ENCODE measurements around the gene UNC79. TPM values are rescaled to one million over a fixed set of nuclear protein-coding genes. Genes with fewer than 3 reads are reported as not detected.

Gene UNC79
- total and polyA plus RNA-seq, 7 experiments from 2014 or later = 0.05 to 0.15 (median 0.08) TPM; not detected in 3

GRCh38 chr14:93643676-93644075 lies 212.9 kb downstream of the UNC79 start:
- Histone ChIP-seq H3K27me3 (ENCODE audit: control insufficient read depth in 2 of 2, insufficient read depth in 2 of 2, low read length in 2 of 2) (no peaks in the 10 kb centered on the region), H3K4me3 (ENCODE audit: low read length) (no peak overlapping the region), H3K4me1 (ENCODE audit: control insufficient read depth in 2 of 2, insufficient read depth in 2 of 2, low read length in 2 of 2) (no peaks in the 10 kb centered on the region), H3K36me3 (ENCODE audit: control insufficient read depth in 2 of 3, insufficient read depth in 3 of 3, low read length in 3 of 3) (no peaks in the 10 kb centered on the region), H3K9me3 (ENCODE audit: control insufficient read depth in 2 of 3, low read length in 3 of 3) (no peaks in the 10 kb centered on the region), H3K27ac (ENCODE audit: low read depth, low read length) (no peak overlapping the region)
- no peak for ATAC-seq
- Mint-ChIP-seq H3K27ac (no peak overlapping the region), H3K36me3 (peaks cover 0 to 5% (median 0%) of the 10 kb centered on the region in 5 donors), H3K4me3 (no peak overlapping the region), H3K27me3 (peaks cover 15 to 63% (median 40%) of the 10 kb centered on the region in 5 donors), H3K9me3 (peaks cover 0 to 7% (median 2%) of the 10 kb centered on the region in 11 donors), H3K4me1 (peaks cover 0 to 1% (median 0%) of the 10 kb centered on the region in 7 donors)
- CTCF ChIA-PET = no interaction called here
- DNase-seq = no peak
- intact Hi-C loops (cut with micrococcal nuclease) = no loop called here
- POLR2A ChIA-PET = interaction anchor here (0.6 kb wide), 1 partner anchor 57 kb away, joined by 3 read pairs; no protein-coding TSS in a partner anchor

- peaks cover 0 to 5% (median 0%) of the 10 kb centered on the region in 5 donors for H3K36me3 Mint-ChIP-seq
- H3K9me3 ChIP-seq (ENCODE audit: control insufficient read depth in 2 of 3, low read length in 3 of 3) = no peaks in the 10 kb centered on the region
- no peaks in the 10 kb centered on the region for H3K27me3 ChIP-seq (ENCODE audit: control insufficient read depth in 2 of 2, insufficient read depth in 2 of 2, low read length in 2 of 2)
- H3K27me3 Mint-ChIP-seq = peaks cover 6 to 53% (median 34%) of the 10 kb centered on the region in 5 donors
- no peak overlapping the region for H3K4me3 ChIP-seq (ENCODE audit: low read length)
- peaks cover 0 to 7% (median 2%) of the 10 kb centered on the region in 11 donors for H3K9me3 Mint-ChIP-seq
- H3K27ac ChIP-seq (ENCODE audit: low read depth, low read length) = no peak overlapping the region
- CTCF ChIA-PET = interaction anchor here (0.8 kb wide), 1 partner anchor 15 kb away, joined by 3 read pairs; no protein-coding TSS in a partner anchor
- H3K4me1 ChIP-seq (ENCODE audit: control insufficient read depth in 2 of 2, insufficient read depth in 2 of 2, low read length in 2 of 2) = no peaks in the 10 kb centered on the region
- no peak overlapping the region for H3K4me3 Mint-ChIP-seq
- H3K4me1 Mint-ChIP-seq = peaks cover 0 to 1% (median 0%) of the 10 kb centered on the region in 7 donors
- POLR2A ChIA-PET = no interaction called here
- ATAC-seq (no peak), DNase-seq (no peak)
- H3K27ac Mint-ChIP-seq = no peak overlapping the region
- intact Hi-C loops (cut with micrococcal nuclease) = loop anchor here in 1 of 2 donors (5.0 kb wide), 1 partner anchor 262 kb away; no protein-coding TSS in a partner anchor
- H3K36me3 ChIP-seq (ENCODE audit: control insufficient read depth in 2 of 3, insufficient read depth in 3 of 3, low read length in 3 of 3) = no peaks in the 10 kb centered on the region
Measured at GRCh38 chr14:93645200-93645599, 214.5 kb downstream of the UNC79 start.

DNA sequence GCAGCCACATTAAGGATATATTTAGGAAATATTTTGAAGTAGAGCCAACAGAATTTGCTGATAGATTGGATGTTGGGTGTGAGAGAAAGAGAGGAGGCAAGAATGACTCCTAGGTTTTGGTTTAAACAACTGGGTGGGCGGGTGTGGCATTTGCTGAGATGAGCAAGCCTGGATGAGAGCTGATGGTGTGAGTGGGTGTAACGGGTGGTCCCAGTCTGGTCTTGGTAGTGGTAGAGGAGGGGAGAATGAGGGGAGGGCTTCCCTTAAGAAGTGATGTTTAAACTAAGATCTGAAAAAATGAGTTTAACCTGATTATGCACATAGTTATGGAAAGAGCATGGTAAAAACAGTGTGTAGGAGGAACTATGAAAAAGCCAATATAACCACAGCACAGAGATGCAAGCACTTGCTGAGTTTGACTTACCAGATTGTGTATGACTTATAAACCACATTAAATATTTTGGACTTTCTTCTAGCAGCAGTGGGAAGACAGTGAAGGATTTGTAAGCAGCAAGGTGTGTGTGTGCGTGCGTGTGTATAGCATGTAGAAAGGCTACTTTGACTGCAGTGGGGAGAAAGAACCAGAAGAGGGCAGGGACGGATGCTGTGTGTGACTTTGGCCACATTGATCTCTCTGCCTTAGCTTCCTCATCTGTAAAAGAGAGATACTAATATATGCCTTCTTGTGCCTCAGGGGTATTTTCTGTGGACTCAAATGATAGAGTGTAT lies 217.9 kb downstream of the UNC79 start:
- H3K27ac Mint-ChIP-seq = no peak overlapping the region
- ATAC-seq (peak; percentile 36), DNase-seq (peak in 1 of 9 donors; percentile 23)
- no peak overlapping the region for H3K4me3 Mint-ChIP-seq
- H3K27ac ChIP-seq (ENCODE audit: low read depth, low read length) = no peak overlapping the region
- H3K27me3 Mint-ChIP-seq = peaks cover 14 to 43% (median 36%) of the 10 kb centered on the region in 5 donors
- no peaks in the 10 kb centered on the region for H3K36me3 Mint-ChIP-seq
- no peaks in the 10 kb centered on the region for H3K36me3 ChIP-seq (ENCODE audit: control insufficient read depth in 2 of 3, insufficient read depth in 3 of 3, low read length in 3 of 3)
- peaks cover 0 to 1% (median 0%) of the 10 kb centered on the region in 7 donors for H3K4me1 Mint-ChIP-seq
- ChIA-PET CTCF (no interaction called here), POLR2A (no interaction called here)
- H3K27me3 ChIP-seq (ENCODE audit: control insufficient read depth in 2 of 2, insufficient read depth in 2 of 2, low read length in 2 of 2) = no peaks in the 10 kb centered on the region
- H3K4me1 ChIP-seq (ENCODE audit: control insufficient read depth in 2 of 2, insufficient read depth in 2 of 2, low read length in 2 of 2) = no peaks in the 10 kb centered on the region
- H3K9me3 ChIP-seq (ENCODE audit: control insufficient read depth in 2 of 3, low read length in 3 of 3) = no peaks in the 10 kb centered on the region
- H3K4me3 ChIP-seq (ENCODE audit: low read length) = no peak overlapping the region
- intact Hi-C loops (cut with micrococcal nuclease) = loop anchor here in 1 of 2 donors (5.0 kb wide), 1 partner anchor 259 kb away; no protein-coding TSS in a partner anchor
- H3K9me3 Mint-ChIP-seq = peaks cover 0 to 4% (median 0%) of the 10 kb centered on the region in 11 donors

DNA sequence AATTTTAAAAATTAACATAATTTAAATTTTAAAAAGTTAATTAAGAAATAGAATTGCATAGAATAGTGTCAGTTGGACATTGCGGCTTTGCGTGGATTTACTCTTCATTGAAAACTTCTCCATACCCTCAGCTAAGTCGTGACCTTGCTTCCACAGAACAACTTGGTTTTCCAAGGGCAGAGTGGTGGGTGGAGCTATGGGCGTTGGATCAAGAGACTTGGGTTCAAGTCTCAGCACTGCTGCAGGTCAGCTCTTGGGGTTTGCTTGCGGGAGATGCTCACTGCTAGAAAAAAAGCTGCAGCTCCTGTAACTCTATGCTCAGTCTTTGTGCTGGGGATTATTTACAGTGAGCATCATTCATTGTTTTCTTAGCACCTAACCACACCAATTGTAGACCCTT lies 223.9 kb downstream of the UNC79 start:
- CTCF ChIA-PET = no interaction called here

DNA sequence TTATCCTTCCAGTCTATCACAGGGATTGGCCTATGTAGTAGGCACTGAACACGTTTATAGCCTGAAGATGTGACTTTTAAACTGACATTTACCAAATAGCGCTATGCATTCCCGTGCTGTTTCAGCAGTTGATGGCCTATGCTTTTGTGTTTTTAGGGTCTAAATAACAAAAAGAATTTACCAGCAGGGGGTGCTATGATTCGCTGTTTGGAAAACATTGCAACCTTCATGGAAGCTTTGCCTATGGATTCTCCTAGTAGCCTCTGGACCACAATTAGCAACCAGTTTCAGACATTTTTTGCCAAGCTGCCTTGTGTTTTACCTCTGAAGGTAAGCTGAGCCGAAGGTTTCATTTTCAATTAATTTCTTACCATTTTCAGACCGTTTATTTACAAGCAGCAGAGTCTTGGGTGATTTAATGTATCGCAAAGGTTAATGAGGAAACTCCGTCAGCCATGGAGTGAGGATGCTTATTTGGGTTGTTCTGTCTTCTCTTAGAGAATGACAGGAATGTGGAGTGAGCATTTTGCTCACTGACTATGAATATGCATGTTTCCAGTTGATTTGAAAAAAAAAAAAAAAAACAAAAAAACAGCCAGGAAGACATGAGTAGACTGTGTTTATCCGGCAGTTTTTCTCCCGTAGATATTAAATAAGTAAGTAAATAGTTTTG lies 224.5 kb downstream of the UNC79 start:
- peaks cover 4 to 6% of the 10 kb centered on the region in 2 donors for H3K27me3 ChIP-seq (ENCODE audit: control insufficient read depth in 2 of 2, insufficient read depth in 2 of 2, low read length in 2 of 2)
- Mint-ChIP-seq H3K9me3 (no peaks in the 10 kb centered on the region), H3K36me3 (no peaks in the 10 kb centered on the region), H3K27ac (no peak overlapping the region), H3K4me3 (no peak overlapping the region), H3K4me1 (no peaks in the 10 kb centered on the region), H3K27me3 (peaks cover 10 to 62% (median 36%) of the 10 kb centered on the region in 5 donors)
- DNase-seq (peak in 1 of 9 donors; percentile 2), ATAC-seq (no peak)
- no peaks in the 10 kb centered on the region for H3K36me3 ChIP-seq (ENCODE audit: control insufficient read depth in 2 of 3, insufficient read depth in 3 of 3, low read length in 3 of 3)
- POLR2A ChIA-PET = no interaction called here
- CTCF ChIA-PET = no interaction called here
- intact Hi-C loops (cut with micrococcal nuclease) = loop anchor here (1.0 to 5.0 kb wide), 5 partner anchors 237 to 832 kb away; no protein-coding TSS in a partner anchor
- no peak overlapping the region for H3K4me3 ChIP-seq (ENCODE audit: low read length)
- H3K9me3 ChIP-seq (ENCODE audit: control insufficient read depth in 2 of 3, low read length in 3 of 3) = no peaks in the 10 kb centered on the region
- no peaks in the 10 kb centered on the region for H3K4me1 ChIP-seq (ENCODE audit: control insufficient read depth in 2 of 2, insufficient read depth in 2 of 2, low read length in 2 of 2)
- H3K27ac ChIP-seq (ENCODE audit: low read depth, low read length) = no peak overlapping the region

More for the DNA sequence above, 223.9 kb downstream of the UNC79 start:
- POLR2A ChIA-PET = no interaction called here
- Mint-ChIP-seq H3K4me1 (no peaks in the 10 kb centered on the region), H3K27me3 (peaks cover 10 to 60% (median 36%) of the 10 kb centered on the region in 5 donors), H3K27ac (no peak overlapping the region), H3K4me3 (no peak overlapping the region), H3K9me3 (no peaks in the 10 kb centered on the region), H3K36me3 (no peaks in the 10 kb centered on the region)
- DNase-seq = no peak
- H3K36me3 ChIP-seq (ENCODE audit: control insufficient read depth in 2 of 3, insufficient read depth in 3 of 3, low read length in 3 of 3) = no peaks in the 10 kb centered on the region
- peaks cover 4 to 6% of the 10 kb centered on the region in 2 donors for H3K27me3 ChIP-seq (ENCODE audit: control insufficient read depth in 2 of 2, insufficient read depth in 2 of 2, low read length in 2 of 2)
- intact Hi-C loops (cut with micrococcal nuclease) = loop anchor here in 1 of 2 donors (2.0 kb wide), 2 partner anchors 482 to 526 kb away; no protein-coding TSS in a partner anchor
- no peaks in the 10 kb centered on the region for H3K4me1 ChIP-seq (ENCODE audit: control insufficient read depth in 2 of 2, insufficient read depth in 2 of 2, low read length in 2 of 2)
- no peak overlapping the region for H3K4me3 ChIP-seq (ENCODE audit: low read length)
- no peak for ATAC-seq
- H3K27ac ChIP-seq (ENCODE audit: low read depth, low read length) = no peak overlapping the region
- no peaks in the 10 kb centered on the region for H3K9me3 ChIP-seq (ENCODE audit: control insufficient read depth in 2 of 3, low read length in 3 of 3)

- no peak overlapping the region for H3K4me3 Mint-ChIP-seq
- DNase-seq (no peak), ATAC-seq (no peak)
- no peaks in the 10 kb centered on the region for H3K36me3 Mint-ChIP-seq
- H3K4me1 Mint-ChIP-seq = no peaks in the 10 kb centered on the region
- no peak overlapping the region for H3K27ac Mint-ChIP-seq
- Histone ChIP-seq H3K36me3 (ENCODE audit: control insufficient read depth in 2 of 3, insufficient read depth in 3 of 3, low read length in 3 of 3) (no peaks in the 10 kb centered on the region), H3K9me3 (ENCODE audit: control insufficient read depth in 2 of 3, low read length in 3 of 3) (no peaks in the 10 kb centered on the region), H3K27ac (ENCODE audit: low read depth, low read length) (no peak overlapping the region), H3K4me3 (ENCODE audit: low read length) (no peak overlapping the region), H3K4me1 (ENCODE audit: control insufficient read depth in 2 of 2, insufficient read depth in 2 of 2, low read length in 2 of 2) (no peaks in the 10 kb centered on the region), H3K27me3 (ENCODE audit: control insufficient read depth in 2 of 2, insufficient read depth in 2 of 2, low read length in 2 of 2) (peaks cover 4 to 6% of the 10 kb centered on the region in 2 donors)
- ChIA-PET POLR2A (no interaction called here), CTCF (no interaction called here)
- intact Hi-C loops (cut with micrococcal nuclease) = loop anchor here (5.0 kb wide), 2 partner anchors 234 to 829 kb away; no protein-coding TSS in a partner anchor
- peaks cover 4 to 67% (median 38%) of the 10 kb centered on the region in 5 donors for H3K27me3 Mint-ChIP-seq
- H3K9me3 Mint-ChIP-seq = peaks cover 0 to 4% (median 0%) of the 10 kb centered on the region in 11 donors
Measured at GRCh38 chr14:93657875-93658274, 227.1 kb downstream of the UNC79 start.
